ENCODE measurements around the gene SNCAIP. TPM values are rescaled to one million over a fixed set of nuclear protein-coding genes. Genes with fewer than 3 reads are reported as not detected.

Gene SNCAIP
- total RNA-seq, 1 experiment from 2014 or later, result 3.0 TPM

DNA sequence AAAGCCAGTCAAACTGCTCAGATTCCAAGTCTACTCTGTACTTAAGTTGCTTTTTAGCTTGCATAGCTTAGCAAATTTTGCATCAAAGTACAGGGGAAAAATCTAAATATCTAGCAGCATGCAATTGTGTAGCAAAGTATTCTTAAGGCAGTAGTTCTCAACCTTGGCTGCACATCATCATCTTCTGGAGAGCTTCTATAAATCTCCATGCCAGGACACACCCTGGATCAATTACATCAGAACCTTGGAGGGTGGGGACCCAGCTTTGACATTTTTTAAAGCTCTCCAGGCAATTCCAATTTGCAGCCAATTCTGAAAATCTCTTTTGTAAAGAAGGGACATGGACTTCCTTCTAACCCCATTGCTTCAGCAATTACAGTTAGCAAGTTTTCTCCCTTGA, 187.5 kb downstream of the SNCAIP start:
- Histone ChIP-seq H3K9me3 (ENCODE audit: control insufficient read depth, low read depth, low read length) (no peaks in the 10 kb centered on the region), H3K9ac (ENCODE audit: extremely low read depth, insufficient read length, low read length) (no peak overlapping the region), H4K20me1 (ENCODE audit: control insufficient read depth, insufficient read depth, insufficient read length) (no peaks in the 10 kb centered on the region), H3K23me2 (ENCODE audit: insufficient read length, low read depth, low read length, poor library complexity, severe bottlenecking) (no peaks in the 10 kb centered on the region), H3T11ph (ENCODE audit: low read length) (no peak overlapping the region), H3K56ac (ENCODE audit: insufficient read length, low read depth, low read length) (no peak overlapping the region), H3K4me2 (ENCODE audit: insufficient read depth, insufficient read length, low read length) (no peak overlapping the region), H2BK15ac (ENCODE audit: low read depth, low read length) (no peak overlapping the region), H3K27ac (ENCODE audit: insufficient read length, low read depth, low read length) (no peak overlapping the region), H4K8ac (replicated peaks; ENCODE audit: insufficient read length, low read depth, low read length) (no peak overlapping the region), H3K18ac (ENCODE audit: insufficient read length, low read depth, low read length) (no peak overlapping the region), H3K23ac (ENCODE audit: insufficient read length, low read depth, low read length) (no peak overlapping the region), H4K5ac (ENCODE audit: insufficient read length, low read depth, low read length) (no peak overlapping the region), H2AK5ac (ENCODE audit: insufficient read length, low read length) (no peak overlapping the region), H2BK20ac (ENCODE audit: low read depth, low read length, poor library complexity, severe bottlenecking) (no peak overlapping the region), H3K14ac (ENCODE audit: insufficient read depth, low read length) (no peak overlapping the region), H3K27me3 (ENCODE audit: insufficient read depth, low read length) (no peaks in the 10 kb centered on the region), H4K91ac (ENCODE audit: insufficient read length, low read depth, low read length) (no peak overlapping the region), H2AFZ (ENCODE audit: low read length) (no peak overlapping the region), H3K79me1 (ENCODE audit: insufficient read depth, low read depth, low read length, poor library complexity, severe bottlenecking) (no peaks in the 10 kb centered on the region), H2BK5ac (ENCODE audit: insufficient read length, low read length) (no peak overlapping the region), H3K4ac (ENCODE audit: low read depth, low read length) (no peak overlapping the region), H3K79me2 (ENCODE audit: insufficient read depth, low read length) (no peaks in the 10 kb centered on the region), H2BK12ac (ENCODE audit: insufficient read length, low read depth, low read length) (no peak overlapping the region), H2BK120ac (ENCODE audit: low read depth, low read length, poor library complexity, severe bottlenecking) (no peak overlapping the region), H3K4me1 (ENCODE audit: insufficient read depth, low read length) (no peaks in the 10 kb centered on the region)
- TF ChIP-seq CTCF (conservative IDR thresholded peaks at IDR 0.05), result no peak
- H3K4me1 Mint-ChIP-seq, result peaks cover 25 to 29% of the 10 kb centered on the region in 2 experiments
- no peaks in the 10 kb centered on the region for H3K36me3 Mint-ChIP-seq (ENCODE audit: insufficient read depth in 1 of 3, low read depth in 3 of 3)
- H3K27ac Mint-ChIP-seq, result no peak overlapping the region
- no peak overlapping the region for H3K4me3 Mint-ChIP-seq
- H3K9me3 Mint-ChIP-seq, result no peaks in the 10 kb centered on the region
- H3K27me3 Mint-ChIP-seq (ENCODE audit: low read depth), result no peaks in the 10 kb centered on the region
- no peak for DNase-seq
